DMS153 treated with DMSO at 0.1 percent for 48 hours (cell line): ENCODE measurements around the gene CD200.
"Not testable (repeated sequence)": the region's sequence is repeated elsewhere in the genome, so short reads cannot be mapped to it uniquely, and the experiment has no call there.

Source experiments
- DNase-seq: peaks from one replicate; lab custom pipeline; 2025; ENCODE audit not compliant: unreplicated experiment; lab: John Stamatoyannopoulos, UW

The CD200 gene

GRCh38 chr3:112384769-112385168 is 51.8 kb downstream of the CD200 start:
- DNase-seq = no peak

DNA sequence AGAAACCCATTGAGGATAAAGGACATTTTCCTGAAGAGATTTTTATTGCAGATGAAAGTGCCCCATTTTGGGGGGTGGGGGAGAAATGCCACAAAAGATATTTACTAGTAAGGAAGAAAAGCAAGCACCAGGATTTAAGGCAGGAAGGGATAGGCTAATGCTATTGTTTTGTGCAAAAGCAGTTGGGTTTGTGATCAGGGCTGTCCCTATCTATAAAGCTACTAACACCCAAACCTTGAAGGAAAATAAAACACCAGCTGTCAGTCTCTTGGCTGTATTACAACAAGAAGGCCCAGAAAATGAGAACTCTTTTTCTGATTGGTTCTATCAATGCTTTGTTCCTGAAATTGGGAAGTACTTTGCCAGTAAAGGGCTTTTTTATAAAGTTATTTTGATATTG is 56.0 kb downstream of the CD200 start:
- DNase-seq = no peak

DNA sequence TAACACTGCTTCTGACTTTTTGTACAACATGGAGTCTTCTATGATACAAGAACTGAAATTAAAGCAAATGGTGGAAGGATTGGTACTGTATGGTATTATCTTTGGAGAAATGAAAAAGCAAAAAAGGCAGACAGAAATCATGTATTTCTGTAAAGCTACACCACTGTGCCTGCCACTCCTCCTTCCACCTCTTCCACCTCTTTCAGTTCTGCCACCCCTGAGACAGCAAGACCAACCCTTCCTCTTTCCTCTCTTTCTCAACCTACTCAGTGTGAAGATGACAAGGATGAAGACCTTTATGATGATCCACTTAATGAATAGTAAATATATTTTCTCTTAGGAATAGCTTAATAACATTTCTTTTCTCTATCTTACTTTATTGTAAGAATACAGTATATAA is 57.0 kb downstream of the CD200 start:
- DNase-seq = no peak

DNA sequence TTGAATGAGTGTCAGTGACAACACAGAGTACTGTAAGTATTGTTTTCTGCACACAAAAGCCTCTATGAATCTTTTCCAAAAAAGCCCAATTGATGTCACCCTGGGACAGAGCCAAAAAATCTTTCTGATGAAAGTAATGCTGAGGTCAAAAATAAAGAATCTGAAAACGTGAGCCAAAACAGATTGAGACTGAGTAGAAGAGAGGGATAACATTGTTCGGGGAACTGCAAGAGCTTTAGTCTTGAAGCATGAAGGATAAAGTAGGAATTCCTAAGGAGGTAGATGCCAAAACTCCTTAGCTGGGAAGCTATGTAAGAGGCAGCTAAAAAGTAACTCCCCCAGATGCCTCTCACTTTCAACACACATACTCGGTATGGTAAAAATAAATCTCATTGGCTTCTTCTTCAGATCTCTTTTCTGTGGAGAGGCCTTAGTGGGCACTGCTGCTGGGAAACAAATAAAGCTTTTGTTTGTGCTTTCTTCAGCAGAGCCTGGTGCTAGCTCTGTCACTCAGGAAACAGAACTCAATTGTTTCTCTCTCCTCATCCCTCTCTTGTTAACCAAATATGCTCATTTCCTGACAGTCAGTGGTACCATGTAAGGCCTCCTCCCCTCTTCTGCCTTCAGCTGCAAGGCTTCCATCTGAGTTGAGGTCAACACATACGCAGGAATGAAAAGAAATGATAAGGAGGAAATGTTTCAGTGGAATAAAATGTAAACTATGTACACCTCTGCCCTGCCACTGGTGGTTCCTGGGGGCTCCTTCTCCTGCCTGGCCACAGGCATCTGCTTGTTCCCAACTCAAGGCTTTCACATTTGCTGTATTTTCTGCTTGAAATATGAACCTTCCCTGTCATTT is 58.1 kb downstream of the CD200 start:
- no peak for DNase-seq

- no peak for DNase-seq
These were observed 58.7 kb downstream of the CD200 start for GRCh38 chr3:112391648-112392047.

GRCh38 chr3:112392393-112393359 is 59.7 kb downstream of the CD200 start:
- no peak for DNase-seq

DNA sequence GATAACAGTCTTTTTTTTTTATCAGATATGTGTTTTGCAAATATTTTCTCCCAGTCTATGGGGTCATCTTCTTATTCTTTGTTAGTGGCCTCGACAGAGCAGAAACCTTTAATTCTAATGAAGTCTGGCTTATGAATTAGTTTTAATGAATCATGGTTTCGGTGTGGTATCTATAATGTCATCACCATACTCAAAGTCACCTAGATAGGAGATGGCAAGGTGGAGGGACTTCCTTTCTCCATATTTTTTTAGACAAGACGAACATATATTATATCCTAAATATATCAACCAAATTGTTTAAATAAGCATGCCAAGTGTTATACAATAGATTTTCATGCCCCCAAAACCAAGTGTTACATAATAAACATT is 60.4 kb downstream of the CD200 start:
- DNase-seq = no peak

DNA sequence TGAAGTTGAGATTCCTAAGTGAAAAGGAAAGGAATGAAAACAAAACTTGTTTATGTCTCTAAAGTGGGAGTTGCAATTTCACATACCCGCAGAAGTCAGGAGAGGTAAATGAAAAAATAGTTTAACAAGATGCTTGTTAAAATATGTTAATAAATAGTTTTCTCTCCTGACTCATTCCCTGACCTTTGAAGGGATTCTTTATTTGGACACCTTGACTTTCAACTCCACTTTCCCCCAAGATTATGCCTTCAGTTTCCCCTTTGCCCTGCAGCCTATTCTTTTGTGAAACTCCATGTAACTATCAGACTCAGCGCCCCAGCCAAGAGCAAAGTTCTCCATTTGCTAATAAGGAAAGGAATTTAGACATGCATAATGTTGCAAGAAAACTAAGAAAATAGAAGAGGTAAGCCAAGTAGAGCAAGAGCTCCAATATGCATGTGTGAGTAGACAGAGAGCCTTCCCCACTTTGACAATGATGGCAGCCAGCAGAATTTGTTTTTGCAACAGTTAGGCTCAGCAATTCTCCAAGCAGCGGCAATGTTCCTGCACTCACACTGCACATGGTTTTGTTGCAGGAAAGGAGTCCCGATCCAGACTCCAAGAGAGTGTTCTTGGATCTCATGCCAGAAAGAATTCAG is 61.2 kb downstream of the CD200 start:
- no peak for DNase-seq

GRCh38 chr3:112395181-112395895 is 62.4 kb downstream of the CD200 start:
- no peak for DNase-seq

- DNase-seq = no peak
These were observed 62.9 kb downstream of the CD200 start for GRCh38 chr3:112395896-112396290.

DNA sequence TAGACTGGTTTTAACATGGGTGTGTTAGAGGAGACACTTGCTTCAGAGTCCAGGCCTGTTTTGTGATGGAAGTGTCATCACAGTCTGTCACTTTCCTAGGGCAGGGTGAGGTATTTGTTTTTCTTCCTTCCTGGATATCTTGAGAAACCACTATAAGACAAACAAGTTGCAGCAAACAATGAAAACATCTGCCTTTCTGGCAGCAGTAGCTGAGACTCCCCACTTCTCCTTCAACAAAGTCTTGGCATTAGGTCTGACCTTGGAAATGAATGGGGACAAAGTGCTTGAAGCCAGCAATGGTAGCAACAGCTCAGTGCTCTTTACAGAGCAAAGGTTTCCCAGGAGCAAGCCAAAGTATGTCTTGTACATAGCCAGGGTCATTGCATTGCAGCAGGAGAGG is 64.6 kb downstream of the CD200 start:
- DNase-seq = no peak

DNA sequence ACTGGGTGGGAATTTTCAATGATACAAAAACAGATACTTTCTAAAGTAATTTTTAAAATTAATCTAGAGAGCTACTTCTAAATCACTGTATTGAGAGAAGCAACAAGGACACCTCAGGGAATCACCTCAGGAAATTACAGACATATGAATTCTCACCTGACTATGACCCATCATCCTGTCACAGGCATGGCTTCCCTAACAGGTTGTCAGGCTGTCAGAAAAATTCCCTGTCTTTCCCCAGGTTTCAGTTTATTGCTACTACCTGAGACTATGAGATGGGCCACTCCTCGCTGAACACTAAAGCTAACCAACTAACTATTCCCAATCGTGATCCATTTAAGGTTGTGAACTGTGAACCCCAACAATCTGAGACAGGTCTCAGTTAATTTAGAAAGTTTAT is 66.1 kb downstream of the CD200 start:
- DNase-seq = no peak

GRCh38 chr3:112399554-112399953 is 66.6 kb downstream of the CD200 start:
- not testable (repeated sequence) for DNase-seq

DNA sequence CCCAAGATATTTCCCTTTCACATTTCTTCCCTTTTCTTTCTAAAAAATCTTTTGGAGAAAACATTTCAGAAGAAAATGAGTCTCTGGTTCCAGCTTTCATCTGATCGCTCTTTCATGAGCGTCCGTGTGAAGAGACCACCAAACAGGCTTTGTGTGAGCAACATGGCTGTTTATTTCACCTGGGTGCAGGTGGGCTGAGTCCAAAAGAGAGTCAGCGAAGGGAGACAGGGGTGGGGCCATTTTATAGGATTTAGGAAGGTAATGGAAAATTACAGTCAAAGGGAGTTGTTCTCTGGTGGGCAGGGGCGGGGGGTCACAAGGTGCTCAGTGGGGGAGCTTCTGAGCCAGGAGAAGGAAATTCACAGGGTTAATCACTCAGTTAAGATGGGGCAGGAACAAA is 67.4 kb downstream of the CD200 start:
- DNase-seq = not testable (repeated sequence)

DNA sequence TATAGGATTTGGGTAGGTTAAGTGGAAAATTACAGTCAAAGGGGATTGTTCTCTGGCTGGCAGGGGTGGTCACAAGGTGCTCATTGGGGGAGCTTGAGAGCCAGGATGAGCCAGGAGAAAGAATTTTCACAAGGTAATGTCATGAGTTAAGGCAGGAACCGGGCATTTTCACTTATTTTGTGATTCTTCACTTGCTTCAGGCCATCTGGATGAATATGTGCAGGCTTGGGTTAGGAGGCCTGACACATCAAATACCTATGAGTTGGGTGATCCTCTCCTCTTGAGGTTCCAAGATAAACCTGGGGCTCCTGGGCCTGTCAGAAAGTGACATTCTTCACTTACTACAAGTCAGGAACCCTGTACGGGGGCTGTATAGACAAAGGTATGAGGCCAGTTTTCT is 68.7 kb downstream of the CD200 start:
- no peak for DNase-seq

DNA sequence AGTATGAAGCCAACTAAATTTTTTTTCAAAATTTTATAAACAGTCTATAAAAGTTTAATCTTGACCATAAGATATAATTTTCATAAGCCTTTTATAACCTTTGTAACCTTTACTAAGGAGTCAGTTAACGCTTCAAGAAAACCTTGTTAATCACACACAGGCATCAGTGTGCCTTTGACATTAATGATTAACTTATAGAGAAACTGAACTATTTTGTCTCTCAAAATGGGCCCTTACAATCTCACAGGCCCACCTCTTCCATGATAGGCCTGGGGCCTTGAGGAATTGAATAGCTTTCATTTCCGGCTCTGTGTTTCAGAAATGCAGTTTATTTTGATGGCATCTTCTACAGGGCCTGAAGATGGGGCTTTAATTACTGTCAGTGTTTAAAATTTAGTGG is 70.1 kb downstream of the CD200 start:
- DNase-seq = no peak

DNA sequence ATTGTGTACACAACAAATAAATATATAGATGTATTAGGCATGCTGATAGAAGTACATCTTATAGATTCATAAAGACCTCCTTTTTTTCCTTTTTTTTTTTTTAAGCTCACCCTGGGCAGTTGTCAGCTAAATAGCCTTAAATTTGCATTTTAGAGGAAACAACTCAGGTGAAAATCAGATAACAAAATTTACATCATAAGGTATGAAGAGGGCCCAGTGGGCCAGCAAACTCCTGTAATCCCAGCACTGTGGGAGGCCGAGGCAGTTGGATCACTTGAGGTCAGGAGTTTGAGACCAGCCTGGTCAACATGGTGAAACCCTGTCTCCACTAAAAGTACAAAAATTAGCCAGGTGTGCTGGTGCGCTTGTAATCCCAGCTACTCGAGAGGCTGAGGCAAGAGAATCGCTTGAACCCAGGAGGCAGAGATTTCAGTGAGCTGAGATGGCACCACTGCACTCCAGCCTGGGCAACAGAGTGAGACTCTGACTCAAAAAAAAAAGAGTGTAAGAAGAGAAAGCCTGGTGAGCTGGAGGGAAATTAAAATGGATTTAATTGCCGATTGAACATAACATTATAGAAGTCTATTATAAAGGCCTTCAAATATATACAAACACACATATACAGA is 72.1 kb downstream of the CD200 start:
- DNase-seq = not testable (repeated sequence)

GRCh38 chr3:112405845-112406244 is 72.9 kb downstream of the CD200 start:
- no peak for DNase-seq

DNA sequence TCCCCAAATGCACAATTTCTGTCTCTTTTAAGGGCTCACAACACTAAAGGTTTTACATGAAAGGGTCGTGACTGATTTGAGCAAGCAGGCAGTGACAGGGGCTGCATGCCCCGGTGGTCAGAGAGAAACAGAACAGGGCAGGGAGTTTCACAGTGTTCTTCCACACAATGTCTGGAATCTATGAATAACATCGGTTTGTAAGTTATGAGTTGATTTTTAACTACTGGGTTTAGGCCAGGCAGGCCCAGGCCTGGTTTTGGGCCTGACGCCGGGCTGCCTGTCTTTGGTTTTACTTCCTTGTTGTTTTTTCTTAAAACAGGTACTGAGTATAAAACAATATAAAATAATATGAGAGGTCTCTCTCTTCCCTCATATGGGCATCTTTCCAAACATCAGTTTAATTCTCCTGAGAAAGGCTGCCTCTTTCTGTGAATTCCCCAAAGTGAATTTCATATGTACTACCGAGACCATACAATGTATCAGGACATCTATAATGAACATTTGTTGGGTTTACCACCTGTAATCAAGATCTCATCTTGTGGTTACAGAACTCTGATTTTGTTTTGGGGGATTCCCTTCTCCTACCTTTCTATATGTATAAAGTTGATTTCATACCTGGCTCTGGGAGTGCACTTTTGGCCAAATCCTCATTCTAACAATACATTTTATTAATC is 74.4 kb downstream of the CD200 start:
- no peak for DNase-seq
